ENCODE measurements around the gene PDZD2. TPM values are rescaled to one million over a fixed set of nuclear protein-coding genes. Genes with fewer than 3 reads are reported as not detected.

PDZD2 gene
- total RNA-seq, 1 donor from 2014 or later, result 0.65 TPM

DNA sequence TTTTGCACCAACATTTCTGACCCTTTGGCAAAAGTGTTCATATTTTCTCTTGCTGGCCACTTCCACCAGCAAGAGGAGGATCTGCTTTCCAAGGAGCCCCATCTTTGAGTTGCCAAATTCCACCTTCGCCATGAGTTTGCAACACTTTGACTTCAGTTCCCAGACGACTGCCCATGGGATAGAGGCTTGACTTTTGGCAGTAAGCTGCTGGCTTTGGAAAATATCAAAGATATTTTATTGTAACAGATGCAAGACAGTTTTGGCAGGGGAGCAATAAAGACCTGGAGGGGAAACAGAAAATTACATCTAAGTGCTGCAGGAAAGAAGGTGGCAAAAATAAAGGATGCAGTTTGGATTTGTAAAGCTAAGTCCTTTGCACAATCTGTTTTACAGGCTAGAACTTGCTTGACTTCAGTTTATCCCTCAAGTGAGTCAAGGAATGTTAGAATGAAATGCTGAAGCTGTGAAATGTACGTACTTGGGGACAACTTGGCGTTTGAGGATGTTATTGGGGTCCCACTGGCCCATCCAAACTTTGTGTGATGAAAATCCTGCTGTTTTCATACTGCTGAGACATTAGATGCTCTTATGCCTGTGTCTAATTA, 302.3 kb downstream of the PDZD2 start:
- Mint-ChIP-seq H3K4me3 (no peak overlapping the region), H3K36me3 (ENCODE audit: low read depth) (no peaks in the 10 kb centered on the region), H3K9me3 (no peaks in the 10 kb centered on the region), H3K27ac (ENCODE audit: unreplicated experiment) (no peak overlapping the region), H3K4me1 (no peaks in the 10 kb centered on the region), H3K27me3 (ENCODE audit: low read depth) (no peaks in the 10 kb centered on the region)
- no peak for DNase-seq (ENCODE audit: low read depth, low spot score)
- TF ChIP-seq, protein P1, sequence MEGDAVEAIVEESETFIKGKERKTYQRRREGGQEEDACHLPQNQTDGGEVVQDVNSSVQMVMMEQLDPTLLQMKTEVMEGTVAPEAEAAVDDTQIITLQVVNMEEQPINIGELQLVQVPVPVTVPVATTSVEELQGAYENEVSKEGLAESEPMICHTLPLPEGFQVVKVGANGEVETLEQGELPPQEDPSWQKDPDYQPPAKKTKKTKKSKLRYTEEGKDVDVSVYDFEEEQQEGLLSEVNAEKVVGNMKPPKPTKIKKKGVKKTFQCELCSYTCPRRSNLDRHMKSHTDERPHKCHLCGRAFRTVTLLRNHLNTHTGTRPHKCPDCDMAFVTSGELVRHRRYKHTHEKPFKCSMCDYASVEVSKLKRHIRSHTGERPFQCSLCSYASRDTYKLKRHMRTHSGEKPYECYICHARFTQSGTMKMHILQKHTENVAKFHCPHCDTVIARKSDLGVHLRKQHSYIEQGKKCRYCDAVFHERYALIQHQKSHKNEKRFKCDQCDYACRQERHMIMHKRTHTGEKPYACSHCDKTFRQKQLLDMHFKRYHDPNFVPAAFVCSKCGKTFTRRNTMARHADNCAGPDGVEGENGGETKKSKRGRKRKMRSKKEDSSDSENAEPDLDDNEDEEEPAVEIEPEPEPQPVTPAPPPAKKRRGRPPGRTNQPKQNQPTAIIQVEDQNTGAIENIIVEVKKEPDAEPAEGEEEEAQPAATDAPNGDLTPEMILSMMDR (conservative IDR thresholded peaks at IDR 0.05), result no peak

DNA sequence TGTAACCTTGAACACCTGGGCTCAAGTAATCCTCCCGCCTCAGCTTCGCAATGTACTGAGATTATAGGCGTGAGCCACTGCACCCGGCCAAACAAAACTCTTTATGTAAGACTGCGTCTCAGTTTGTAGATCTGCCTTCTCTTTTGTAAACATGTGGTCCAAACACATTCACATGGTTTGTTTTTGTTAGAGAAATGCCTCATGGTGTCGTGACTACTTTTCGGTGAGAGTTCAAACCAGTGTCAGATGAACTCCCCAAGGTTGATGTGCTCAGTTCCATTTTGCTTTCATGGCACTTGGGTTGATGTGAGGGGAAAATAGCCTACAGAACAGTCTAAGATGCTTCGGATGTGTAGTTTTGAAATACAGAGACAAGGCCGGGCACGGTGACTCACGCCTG, 303.6 kb downstream of the PDZD2 start:
- H3K4me1 Mint-ChIP-seq, result no peaks in the 10 kb centered on the region
- no peak for DNase-seq (ENCODE audit: low read depth, low spot score)

DNA sequence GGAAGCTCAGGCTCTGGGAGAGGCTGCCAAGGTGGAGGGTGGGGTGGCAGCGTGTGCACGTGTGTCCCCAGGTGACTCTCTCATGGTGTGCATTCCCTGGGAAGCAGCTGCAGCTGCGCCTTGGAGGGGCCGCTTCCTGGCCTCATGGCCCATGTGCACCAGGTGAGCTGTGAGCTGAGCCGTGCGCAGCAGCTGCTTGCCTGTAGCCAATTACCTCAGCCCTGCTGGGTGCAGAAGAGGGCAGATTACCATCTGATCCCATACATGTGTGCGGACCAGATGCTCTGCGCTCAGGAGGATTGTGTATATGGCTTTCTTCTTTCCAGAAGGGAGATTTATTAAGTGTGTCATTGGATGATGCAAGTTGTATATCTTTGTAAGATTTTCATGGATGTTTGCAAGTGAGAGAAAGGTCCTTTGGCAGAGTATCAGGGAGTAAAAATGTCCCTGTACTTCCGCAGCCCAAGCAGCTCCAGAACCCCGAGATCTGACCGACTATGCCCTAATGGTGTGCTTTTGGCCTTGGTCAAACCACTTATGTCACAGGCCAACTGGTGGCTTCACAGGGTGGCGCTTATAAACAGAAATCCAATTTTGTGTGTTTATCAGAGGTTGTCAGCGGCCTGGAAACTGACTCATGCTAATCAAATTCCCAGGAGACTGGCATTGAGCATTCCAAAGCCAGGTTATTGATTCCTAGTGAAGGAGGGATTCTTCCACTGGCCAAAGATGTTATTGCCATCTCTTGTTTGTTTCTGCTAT, 305.9 kb downstream of the PDZD2 start:
- H3K9me3 Mint-ChIP-seq, result no peaks in the 10 kb centered on the region
- TF ChIP-seq, protein P1 (conservative IDR thresholded peaks at IDR 0.05), result no peak
- DNase-seq (ENCODE audit: low read depth, low spot score), result no peak
- H3K27me3 Mint-ChIP-seq (ENCODE audit: low read depth), result no peaks in the 10 kb centered on the region
- H3K36me3 Mint-ChIP-seq (ENCODE audit: low read depth), result no peaks in the 10 kb centered on the region
- H3K4me3 Mint-ChIP-seq, result no peak overlapping the region
- H3K4me1 Mint-ChIP-seq, result no peaks in the 10 kb centered on the region
- no peak overlapping the region for H3K27ac Mint-ChIP-seq (ENCODE audit: unreplicated experiment)

More for the DNA sequence above, 303.6 kb downstream of the PDZD2 start:
- H3K4me3 Mint-ChIP-seq, result no peak overlapping the region
- H3K27ac Mint-ChIP-seq (ENCODE audit: unreplicated experiment), result no peak overlapping the region
- TF ChIP-seq, protein P1 (conservative IDR thresholded peaks at IDR 0.05), result no peak
- no peaks in the 10 kb centered on the region for H3K9me3 Mint-ChIP-seq
- no peaks in the 10 kb centered on the region for H3K27me3 Mint-ChIP-seq (ENCODE audit: low read depth)
- no peaks in the 10 kb centered on the region for H3K36me3 Mint-ChIP-seq (ENCODE audit: low read depth)

DNA sequence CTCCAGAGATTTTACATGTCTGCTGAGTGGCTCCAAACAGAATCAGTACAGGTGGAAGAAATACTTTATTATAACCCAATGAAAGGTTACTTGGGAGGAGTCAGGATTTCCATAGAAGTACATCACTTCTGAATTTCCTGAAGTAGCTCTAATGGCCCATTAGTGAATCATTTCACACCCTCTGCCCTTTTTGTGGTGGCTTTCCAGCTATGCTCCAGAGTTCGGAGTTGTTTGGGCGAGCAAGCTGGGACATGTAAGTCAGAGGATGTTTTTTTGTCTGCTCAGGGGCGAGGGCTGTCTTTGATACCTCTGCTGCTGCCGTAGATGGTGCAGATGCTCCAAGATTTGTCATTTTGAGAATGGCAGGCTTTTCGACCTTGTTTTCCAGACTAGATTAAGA, 309.1 kb downstream of the PDZD2 start:
- Mint-ChIP-seq H3K36me3 (ENCODE audit: low read depth) (no peaks in the 10 kb centered on the region), H3K4me3 (no peak overlapping the region), H3K27ac (ENCODE audit: unreplicated experiment) (no peak overlapping the region)

DNA sequence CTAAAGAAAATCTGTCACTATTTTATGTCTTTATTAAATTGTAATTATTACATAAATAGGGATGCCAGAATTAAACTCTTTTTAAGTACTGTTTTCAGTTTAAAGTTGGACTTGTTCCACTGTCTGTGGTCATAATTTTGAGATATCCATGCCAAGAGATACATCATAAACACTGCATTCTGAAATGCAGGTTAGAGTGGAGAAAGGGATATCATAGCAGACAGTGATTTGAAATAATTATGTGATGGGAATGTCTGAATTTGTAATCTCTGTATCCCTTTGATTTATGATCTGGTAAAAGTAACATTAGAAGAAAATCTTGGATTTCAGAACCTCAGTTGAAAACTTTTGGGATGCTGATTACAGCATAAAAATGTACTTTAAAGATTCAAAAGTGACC, 313.1 kb downstream of the PDZD2 start:
- Mint-ChIP-seq H3K36me3 (ENCODE audit: low read depth) (no peaks in the 10 kb centered on the region), H3K9me3 (peaks cover 8% of the 10 kb centered on the region), H3K27ac (ENCODE audit: unreplicated experiment) (no peak overlapping the region), H3K4me1 (no peaks in the 10 kb centered on the region), H3K4me3 (no peak overlapping the region), H3K27me3 (ENCODE audit: low read depth) (no peaks in the 10 kb centered on the region)
- TF ChIP-seq, protein P1 (conservative IDR thresholded peaks at IDR 0.05), result no peak
- DNase-seq (ENCODE audit: low read depth, low spot score), result no peak

More for the DNA sequence above, 309.1 kb downstream of the PDZD2 start:
- DNase-seq (ENCODE audit: low read depth, low spot score), result no peak
- TF ChIP-seq, protein P1 (conservative IDR thresholded peaks at IDR 0.05), result no peak
- H3K9me3 Mint-ChIP-seq, result peaks cover 7% of the 10 kb centered on the region
- no peaks in the 10 kb centered on the region for H3K27me3 Mint-ChIP-seq (ENCODE audit: low read depth)
- H3K4me1 Mint-ChIP-seq, result no peaks in the 10 kb centered on the region
